ENCODE measurements around the gene PMEPA1.

Gene PMEPA1

GRCh38 chr20:57672164-57672563 is 37.7 kb downstream of the PMEPA1 start:
- no peak for DNase-seq

- no peak for DNase-seq
Measured at GRCh38 chr20:57671662-57672061, 38.2 kb downstream of the PMEPA1 start.

GRCh38 chr20:57671072-57671391 is 38.8 kb downstream of the PMEPA1 start:
- DNase-seq: no peak

- DNase-seq: no peak
Measured at GRCh38 chr20:57670288-57671071, 39.3 kb downstream of the PMEPA1 start.

GRCh38 chr20:57669632-57670031 is 40.2 kb downstream of the PMEPA1 start:
- no peak for DNase-seq

GRCh38 chr20:57667924-57668782 is 41.7 kb downstream of the PMEPA1 start:
- no peak for DNase-seq

- no peak for DNase-seq
Measured at GRCh38 chr20:57667388-57667787, 42.4 kb downstream of the PMEPA1 start.

GRCh38 chr20:57666834-57667157 is 43.0 kb downstream of the PMEPA1 start:
- no peak for DNase-seq

- no peak for DNase-seq
Measured at GRCh38 chr20:57666106-57666833, 43.5 kb downstream of the PMEPA1 start.

- no peak for DNase-seq
Measured at GRCh38 chr20:57665589-57665971, 44.2 kb downstream of the PMEPA1 start.

- DNase-seq: no peak
Measured at GRCh38 chr20:57664924-57665588, 44.8 kb downstream of the PMEPA1 start.

- DNase-seq: no peak
Measured at GRCh38 chr20:57664476-57664875, 45.3 kb downstream of the PMEPA1 start.

GRCh38 chr20:57663681-57664451 is 45.9 kb downstream of the PMEPA1 start:
- no peak for DNase-seq

- DNase-seq: no peak
Measured at GRCh38 chr20:57663241-57663640, 46.6 kb downstream of the PMEPA1 start.

- no peak for DNase-seq
Measured at GRCh38 chr20:57662456-57663240, 47.2 kb downstream of the PMEPA1 start.

GRCh38 chr20:57661746-57662455 is 47.9 kb downstream of the PMEPA1 start:
- DNase-seq: no peak

- DNase-seq: no peak
Measured at GRCh38 chr20:57660922-57661745, 48.7 kb downstream of the PMEPA1 start.

- DNase-seq: no peak
Measured at GRCh38 chr20:57660181-57660921, 49.5 kb downstream of the PMEPA1 start.

- no peak for DNase-seq
Measured at GRCh38 chr20:57659517-57660180, 50.2 kb downstream of the PMEPA1 start.

All from NCI-H510A treated with DMSO at 0.1 percent for 48 hours (cell line).